Caco-2 (cell line): ENCODE data around the gene HTT. TPM values are rescaled to one million over a fixed set of nuclear protein-coding genes. Genes with fewer than 3 reads are reported as not detected.

Experiments used
- BruUV-seq: library from RNA; stranded (reverse); fragments of 400-500 nt; replicated peaks from 2 replicates; lab custom pipeline; 2021; lab: Mats Ljungman, UMichigan
- CTCF ChIA-PET: fragments of 300-600 bp; sonication (Branson Sonifier 250); formaldehyde crosslinking; loops from one replicate; lab custom pipeline; 2022; ENCODE audit warnings: antibody characterized with exemption; lab: Charles Lee
- POLR2A ChIA-PET: fragments of 300-600 bp; sonication (Branson Sonifier 250); formaldehyde crosslinking; loops from one replicate; lab custom pipeline; 2022; ENCODE audit warnings: antibody characterized with exemption; lab: Charles Lee
- DNase-seq, 2 experiments: peaks; one replicate each; pipeline versions ENCODE4 v3.0.0 to v3.0.0-alpha.2; 2020 to 2022
- H3K27me3 ChIP-seq: replicated peaks from 2 replicates; pipeline ENCODE4 v1.6.0; 2011; ENCODE audit warnings: low read length; ENCODE audit not compliant: control insufficient read depth, insufficient read depth
- H3K36me3 ChIP-seq: 2 replicates; pipeline ENCODE4 v1.5.1; 2011; ENCODE audit warnings: low read length; ENCODE audit not compliant: control insufficient read depth, insufficient read depth
- H3K4me1 ChIP-seq: fragments of 250-450 bp; sonication (Bioruptor Pico); 2 replicates; pipeline ENCODE4 v1.5.1; 2020; ENCODE audit warnings: mild to moderate bottlenecking
- H3K4me3 ChIP-seq: 2 replicates; pipeline ENCODE4 v1.5.1; 2011; ENCODE audit warnings: low read depth, mild to moderate bottlenecking, control low read depth, low read length
- H3K9me3 ChIP-seq: fragments of 250-450 bp; sonication (Bioruptor Pico); 2 replicates; pipeline ENCODE4 v1.5.1; 2020; ENCODE audit warnings: mild to moderate bottlenecking, moderate library complexity
- H3K27ac Mint-ChIP-seq: one replicate; pipeline ENCODE4 v1.8.0; 2022; ENCODE audit warnings: mixed read lengths; ENCODE audit not compliant: unreplicated experiment
- H3K27me3 Mint-ChIP-seq: one replicate; pipeline ENCODE4 v1.8.0; 2022; ENCODE audit warnings: mixed read lengths; ENCODE audit not compliant: insufficient read depth, unreplicated experiment
- H3K36me3 Mint-ChIP-seq: one replicate; pipeline ENCODE4 v1.8.0; 2022; ENCODE audit warnings: mild to moderate bottlenecking, mixed read lengths; ENCODE audit not compliant: insufficient read depth, unreplicated experiment
- H3K4me1 Mint-ChIP-seq: one replicate; pipeline ENCODE4 v1.8.0; 2022; ENCODE audit warnings: low read depth, mixed read lengths; ENCODE audit not compliant: unreplicated experiment
- H3K4me3 Mint-ChIP-seq: one replicate; pipeline ENCODE4 v1.8.0; 2022; ENCODE audit warnings: mild to moderate bottlenecking, moderate library complexity, mixed read lengths; ENCODE audit not compliant: unreplicated experiment
- H3K9me3 Mint-ChIP-seq: one replicate; pipeline ENCODE4 v1.8.0; 2022; ENCODE audit warnings: mixed read lengths; ENCODE audit not compliant: unreplicated experiment
- CTCF ChIP-seq, 2 experiments: fragments of 200-600 bp in 1 of 2; IDR thresholded peaks; 1 replicate in 1 of 2; 2 replicates in 1 of 2; pipeline versions ENCODE4 v1.5.1 to v1.8.0; 2011 to 2022; ENCODE audit warnings: antibody characterized with exemption in 1 of 2, control low read depth in 1 of 2, inconsistent platforms in 1 of 2, low read depth in 1 of 2, low read length in 1 of 2, mild to moderate bottlenecking in 1 of 2, moderate library complexity in 1 of 2; ENCODE audit not compliant: insufficient read depth in 1 of 2, severe bottlenecking in 1 of 2, unreplicated experiment in 1 of 2
- intact Hi-C: fragments of 100-400 bp; cut with micrococcal nuclease; formaldehyde crosslinking; loops from one replicate; pipeline ENCODE4 v1.10.0; 2022; ENCODE audit not compliant: unreplicated experiment
- total RNA-seq: library from RNA; stranded (reverse); gene quantifications from 2 replicates; pipeline ENCODE4 v1.2.3, GENCODE V29; 2022

The HTT gene
- total RNA-seq, 1 experiment from 2014 or later, result 63.3 TPM

- H3K4me1 Mint-ChIP-seq, result no peaks in the 10 kb centered on the region
- no peak overlapping the region for H3K4me3 ChIP-seq
- ChIA-PET POLR2A (interaction anchor here (0.5 kb wide), 1 partner anchor 43 kb away, joined by 3 read pairs; no protein-coding TSS in a partner anchor), CTCF (no interaction called here)
- H3K4me3 Mint-ChIP-seq, result no peak overlapping the region
- no peaks in the 10 kb centered on the region for H3K9me3 Mint-ChIP-seq
- intact Hi-C loops, result no loop called here
- peaks cover 65% of the 10 kb centered on the region for H3K36me3 Mint-ChIP-seq
- no TSS peak for BruUV-seq
- H3K27ac Mint-ChIP-seq, result no peak overlapping the region
- H3K4me1 ChIP-seq, result no peaks in the 10 kb centered on the region
- H3K27me3 Mint-ChIP-seq, result no peaks in the 10 kb centered on the region
- H3K36me3 ChIP-seq, result peaks cover 5% of the 10 kb centered on the region; the same call in 1 of the 2 replicates
- no peak for DNase-seq
- no peak for TF ChIP-seq CTCF (IDR thresholded peaks at IDR 0.05; ENCODE audit: insufficient read depth in 1 of 2, low read depth in 1 of 2, low read length in 1 of 2, severe bottlenecking in 1 of 2, unreplicated experiment in 1 of 2)
- H3K9me3 ChIP-seq, result no peaks in the 10 kb centered on the region
- H3K27me3 ChIP-seq, result no peaks in the 10 kb centered on the region
Observed at GRCh38 chr4:3114377-3114776, 39.9 kb downstream of the HTT start.

GRCh38 chr4:3115637-3116270 is 41.3 kb downstream of the HTT start:
- H3K27me3 Mint-ChIP-seq, result no peaks in the 10 kb centered on the region
- TF ChIP-seq CTCF (IDR thresholded peaks at IDR 0.05; ENCODE audit: insufficient read depth in 1 of 2, low read depth in 1 of 2, low read length in 1 of 2, severe bottlenecking in 1 of 2, unreplicated experiment in 1 of 2), result no peak
- no peak overlapping the region for H3K27ac Mint-ChIP-seq
- H3K9me3 ChIP-seq, result no peaks in the 10 kb centered on the region
- intact Hi-C loops, result no loop called here
- CTCF ChIA-PET, result no interaction called here
- H3K4me1 ChIP-seq, result no peaks in the 10 kb centered on the region
- H3K4me1 Mint-ChIP-seq, result no peaks in the 10 kb centered on the region
- POLR2A ChIA-PET, result no interaction called here
- no peaks in the 10 kb centered on the region for H3K9me3 Mint-ChIP-seq
- BruUV-seq, result no TSS peak
- no peaks in the 10 kb centered on the region for H3K27me3 ChIP-seq
- peaks cover 5% of the 10 kb centered on the region; the same call in 1 of the 2 replicates for H3K36me3 ChIP-seq
- no peak overlapping the region for H3K4me3 Mint-ChIP-seq
- H3K4me3 ChIP-seq, result no peak overlapping the region
- H3K36me3 Mint-ChIP-seq, result peaks cover 55% of the 10 kb centered on the region
- no peak for DNase-seq

GRCh38 chr4:3116955-3117354 is 42.5 kb downstream of the HTT start:
- no peaks in the 10 kb centered on the region for H3K9me3 ChIP-seq
- CTCF ChIA-PET, result interaction anchor here (0.5 kb wide), 1 partner anchor 899 kb away, joined by 3 read pairs; no protein-coding TSS in a partner anchor
- Mint-ChIP-seq H3K27me3 (no peaks in the 10 kb centered on the region), H3K36me3 (peaks cover 52% of the 10 kb centered on the region), H3K9me3 (no peaks in the 10 kb centered on the region), H3K4me3 (no peak overlapping the region), H3K27ac (no peak overlapping the region), H3K4me1 (no peaks in the 10 kb centered on the region)
- no peaks in the 10 kb centered on the region for H3K27me3 ChIP-seq
- H3K36me3 ChIP-seq, result peaks cover 5% of the 10 kb centered on the region; the same call in 1 of the 2 replicates
- POLR2A ChIA-PET, result no interaction called here
- no peaks in the 10 kb centered on the region for H3K4me1 ChIP-seq
- no peak overlapping the region for H3K4me3 ChIP-seq
- TF ChIP-seq CTCF (IDR thresholded peaks at IDR 0.05; ENCODE audit: insufficient read depth in 1 of 2, low read depth in 1 of 2, low read length in 1 of 2, severe bottlenecking in 1 of 2, unreplicated experiment in 1 of 2), result no peak
- no TSS peak for BruUV-seq
- DNase-seq, result no peak
- intact Hi-C loops, result no loop called here
